ENCODE measurements around the gene GEMIN8.

Gene GEMIN8

GRCh38 chrX:14017399-14017798 lies 12.3 kb downstream of the GEMIN8 start:
- no peak for DNase-seq (ENCODE audit: low read depth in 2 of 3, low spot score in 2 of 3)

- no peak for DNase-seq (ENCODE audit: low read depth in 2 of 3, low spot score in 2 of 3)
Observed at GRCh38 chrX:14015941-14016340, 13.8 kb downstream of the GEMIN8 start.

- no peak for DNase-seq (ENCODE audit: low read depth in 2 of 3, low spot score in 2 of 3)
Observed at GRCh38 chrX:14015294-14015693, 14.4 kb downstream of the GEMIN8 start.

GRCh38 chrX:14014526-14014925 lies 15.2 kb downstream of the GEMIN8 start:
- DNase-seq (ENCODE audit: low read depth in 2 of 3, low spot score in 2 of 3): no peak

- DNase-seq (ENCODE audit: low read depth in 2 of 3, low spot score in 2 of 3): no peak
Observed at GRCh38 chrX:14013054-14013453, 16.6 kb downstream of the GEMIN8 start.

- DNase-seq (ENCODE audit: low read depth in 2 of 3, low spot score in 2 of 3): no peak
Observed at GRCh38 chrX:14010566-14010965, 19.1 kb downstream of the GEMIN8 start.

GRCh38 chrX:14006540-14006939 lies 23.2 kb downstream of the GEMIN8 start:
- no peak for DNase-seq (ENCODE audit: low read depth in 2 of 3, low spot score in 2 of 3)

- DNase-seq (ENCODE audit: low read depth in 2 of 3, low spot score in 2 of 3): no peak
Observed at GRCh38 chrX:14003876-14004425, 25.7 kb downstream of the GEMIN8 start.

- DNase-seq (ENCODE audit: low read depth in 2 of 3, low spot score in 2 of 3): no peak
Observed at GRCh38 chrX:14003028-14003427, 26.7 kb downstream of the GEMIN8 start.

GRCh38 chrX:13996650-13997049 lies 33.0 kb downstream of the GEMIN8 start:
- DNase-seq (ENCODE audit: low read depth in 2 of 3, low spot score in 2 of 3): no peak

- no peak for DNase-seq (ENCODE audit: low read depth in 2 of 3, low spot score in 2 of 3)
Observed at GRCh38 chrX:13994536-13995080, 35.1 kb downstream of the GEMIN8 start.

- no peak for DNase-seq (ENCODE audit: low read depth in 2 of 3, low spot score in 2 of 3)
Observed at GRCh38 chrX:13994104-13994503, 35.6 kb downstream of the GEMIN8 start.

GRCh38 chrX:13990126-13990800 lies 39.4 kb downstream of the GEMIN8 start:
- DNase-seq (ENCODE audit: low read depth in 2 of 3, low spot score in 2 of 3): no peak

- DNase-seq (ENCODE audit: low read depth in 2 of 3, low spot score in 2 of 3): no peak
Observed at GRCh38 chrX:13985697-13986435, 43.8 kb downstream of the GEMIN8 start.

- DNase-seq (ENCODE audit: low read depth in 2 of 3, low spot score in 2 of 3): no peak
Observed at GRCh38 chrX:13983734-13984133, 46.0 kb downstream of the GEMIN8 start.

GRCh38 chrX:13968198-13968597 lies 61.5 kb downstream of the GEMIN8 start:
- DNase-seq (ENCODE audit: low read depth in 2 of 3, low spot score in 2 of 3): no peak

- no peak for DNase-seq (ENCODE audit: low read depth in 2 of 3, low spot score in 2 of 3)
Observed at GRCh38 chrX:13967636-13968035, 62.1 kb downstream of the GEMIN8 start.

- no peak for DNase-seq (ENCODE audit: low read depth in 2 of 3, low spot score in 2 of 3)
Observed at GRCh38 chrX:13966793-13967125, 62.9 kb downstream of the GEMIN8 start.

GRCh38 chrX:13966071-13966792 lies 63.5 kb downstream of the GEMIN8 start:
- no peak for DNase-seq (ENCODE audit: low read depth in 2 of 3, low spot score in 2 of 3)

- DNase-seq (ENCODE audit: low read depth in 2 of 3, low spot score in 2 of 3): no peak
Observed at GRCh38 chrX:13965531-13965930, 64.2 kb downstream of the GEMIN8 start.

GRCh38 chrX:13956998-13957397 lies 72.7 kb downstream of the GEMIN8 start:
- DNase-seq (ENCODE audit: low read depth in 2 of 3, low spot score in 2 of 3): no peak

All from activated CD8-positive, alpha-beta memory T cell treated with anti-CD3 and anti-CD28 coated beads for 48 hours (primary cell).